CD4-positive, alpha-beta T cell treated with Interleukin-4 for 1 hour (primary cell): ENCODE data around the gene RAD51B.

ENCODE experiments used
- DNase-seq, 2 donors: peaks; one replicate each; pipeline ENCODE4 v3.0.0-alpha.2; 2020 to 2022

The RAD51B gene

GRCh38 chr14:68668028-68668427, 848.4 kb downstream of the RAD51B start:
- DNase-seq = no peak

- DNase-seq = no peak
Observed at GRCh38 chr14:68668531-68668930, 849.0 kb downstream of the RAD51B start.

GRCh38 chr14:68669111-68669511, 849.5 kb downstream of the RAD51B start:
- no peak for DNase-seq

- no peak for DNase-seq
Observed at GRCh38 chr14:68669603-68670358, 850.2 kb downstream of the RAD51B start.

- DNase-seq = no peak
Observed at GRCh38 chr14:68670359-68670715, 850.8 kb downstream of the RAD51B start.

GRCh38 chr14:68671909-68672308, 852.3 kb downstream of the RAD51B start:
- DNase-seq = no peak

GRCh38 chr14:68672609-68673285, 853.2 kb downstream of the RAD51B start:
- no peak for DNase-seq

- DNase-seq = no peak
Observed at GRCh38 chr14:68673464-68673863, 853.9 kb downstream of the RAD51B start.

GRCh38 chr14:68674538-68675232, 855.1 kb downstream of the RAD51B start:
- DNase-seq = no peak

- no peak for DNase-seq
Observed at GRCh38 chr14:68675233-68675577, 855.6 kb downstream of the RAD51B start.

- DNase-seq = no peak
Observed at GRCh38 chr14:68676511-68676943, 856.9 kb downstream of the RAD51B start.

GRCh38 chr14:68677476-68677875, 857.9 kb downstream of the RAD51B start:
- DNase-seq = no peak

GRCh38 chr14:68677901-68678300, 858.3 kb downstream of the RAD51B start:
- DNase-seq = no peak

- DNase-seq = no peak
Observed at GRCh38 chr14:68678471-68678870, 858.9 kb downstream of the RAD51B start.

- no peak for DNase-seq
Observed at GRCh38 chr14:68679301-68679700, 859.7 kb downstream of the RAD51B start.

GRCh38 chr14:68679746-68680467, 860.3 kb downstream of the RAD51B start:
- DNase-seq = no peak

GRCh38 chr14:68680541-68681051, 861.0 kb downstream of the RAD51B start:
- DNase-seq = no peak

GRCh38 chr14:68681256-68682011, 861.9 kb downstream of the RAD51B start:
- no peak for DNase-seq

- peak; percentile 55 to 81 for DNase-seq
Observed at GRCh38 chr14:68682166-68683103, 862.9 kb downstream of the RAD51B start.

- DNase-seq = no peak
Observed at GRCh38 chr14:68683326-68683725, 863.7 kb downstream of the RAD51B start.
